Upper lobe of left lung (tissue), 4 donors: Measurements from ENCODE around the gene DHX32.

Experiments used
- EP300 ChIP-seq, 4 donors: sonication (generic); formaldehyde crosslinking; IDR thresholded peaks; one replicate each; pipeline ENCODE4 v1.5.1; 2017; ENCODE audit warnings: antibody characterized with exemption in 4 of 4, control low read depth in 2 of 4
- POLR2A ChIP-seq, 4 donors: fragments of 450-650 bp; IDR thresholded peaks; one replicate each; pipeline ENCODE4 v1.5.1; 2016 to 2017; ENCODE audit warnings: antibody characterized with exemption in 4 of 4, mild to moderate bottlenecking in 2 of 4
- POLR2AphosphoS5 ChIP-seq, 2 donors: sonication (generic); formaldehyde crosslinking; IDR thresholded peaks; one replicate each; pipeline ENCODE4 v1.5.1; 2017; ENCODE audit warnings: antibody characterized with exemption in 2 of 2
- TF ChIP-seq, protein P1 (sequence below), 6 experiments: fragments of 450-650 bp in 4 of 6; fragments of 200-600 bp in 2 of 6; sonication (generic) in 2 of 6; IDR thresholded peaks; one replicate each; pipeline ENCODE4 v1.5.1; 2016 to 2019; ENCODE audit warnings: antibody characterized with exemption in 6 of 6

DNA sequence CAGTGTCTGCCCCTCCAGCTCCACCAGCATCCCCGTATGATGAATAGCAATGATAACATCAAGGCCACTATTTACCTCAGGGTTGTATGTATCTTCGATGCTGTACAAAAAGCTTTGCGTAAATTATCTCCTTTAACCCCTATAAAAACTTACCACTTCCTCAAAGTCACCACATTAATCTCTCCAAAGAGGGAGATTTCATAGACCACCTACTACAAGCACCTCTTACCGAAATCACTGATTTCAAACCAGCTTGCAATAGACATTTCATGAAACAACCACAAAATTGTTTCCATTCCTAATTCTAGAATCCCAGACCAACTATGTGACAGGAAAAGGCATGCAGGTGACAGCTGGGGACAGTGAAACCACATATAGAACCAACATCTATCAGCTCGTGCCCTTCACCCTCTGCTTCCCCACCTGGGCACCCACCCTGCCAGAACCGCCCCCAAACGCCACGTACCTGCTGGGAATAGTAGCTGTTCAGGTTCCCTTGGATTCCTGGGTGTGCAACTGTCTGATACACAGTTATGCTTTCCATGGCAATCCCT is 85.4 kb downstream of the DHX32 start:
- TF ChIP-seq, protein P1, sequence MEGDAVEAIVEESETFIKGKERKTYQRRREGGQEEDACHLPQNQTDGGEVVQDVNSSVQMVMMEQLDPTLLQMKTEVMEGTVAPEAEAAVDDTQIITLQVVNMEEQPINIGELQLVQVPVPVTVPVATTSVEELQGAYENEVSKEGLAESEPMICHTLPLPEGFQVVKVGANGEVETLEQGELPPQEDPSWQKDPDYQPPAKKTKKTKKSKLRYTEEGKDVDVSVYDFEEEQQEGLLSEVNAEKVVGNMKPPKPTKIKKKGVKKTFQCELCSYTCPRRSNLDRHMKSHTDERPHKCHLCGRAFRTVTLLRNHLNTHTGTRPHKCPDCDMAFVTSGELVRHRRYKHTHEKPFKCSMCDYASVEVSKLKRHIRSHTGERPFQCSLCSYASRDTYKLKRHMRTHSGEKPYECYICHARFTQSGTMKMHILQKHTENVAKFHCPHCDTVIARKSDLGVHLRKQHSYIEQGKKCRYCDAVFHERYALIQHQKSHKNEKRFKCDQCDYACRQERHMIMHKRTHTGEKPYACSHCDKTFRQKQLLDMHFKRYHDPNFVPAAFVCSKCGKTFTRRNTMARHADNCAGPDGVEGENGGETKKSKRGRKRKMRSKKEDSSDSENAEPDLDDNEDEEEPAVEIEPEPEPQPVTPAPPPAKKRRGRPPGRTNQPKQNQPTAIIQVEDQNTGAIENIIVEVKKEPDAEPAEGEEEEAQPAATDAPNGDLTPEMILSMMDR (IDR thresholded peaks at IDR 0.05): no peak
- TF ChIP-seq EP300 (IDR thresholded peaks at IDR 0.05) (no peak), POLR2A (IDR thresholded peaks at IDR 0.05) (no peak), POLR2AphosphoS5 (IDR thresholded peaks at IDR 0.05) (no peak)
